ENCODE measurements around the gene SPATA46. TPM values are rescaled to one million over a fixed set of nuclear protein-coding genes. Genes with fewer than 3 reads are reported as not detected.
"Not testable (repeated sequence)": the region's sequence is repeated elsewhere in the genome, so short reads cannot be mapped to it uniquely, and the experiment has no call there.

Gene SPATA46
- total RNA-seq, 1 donor from 2014 or later = not detected

DNA sequence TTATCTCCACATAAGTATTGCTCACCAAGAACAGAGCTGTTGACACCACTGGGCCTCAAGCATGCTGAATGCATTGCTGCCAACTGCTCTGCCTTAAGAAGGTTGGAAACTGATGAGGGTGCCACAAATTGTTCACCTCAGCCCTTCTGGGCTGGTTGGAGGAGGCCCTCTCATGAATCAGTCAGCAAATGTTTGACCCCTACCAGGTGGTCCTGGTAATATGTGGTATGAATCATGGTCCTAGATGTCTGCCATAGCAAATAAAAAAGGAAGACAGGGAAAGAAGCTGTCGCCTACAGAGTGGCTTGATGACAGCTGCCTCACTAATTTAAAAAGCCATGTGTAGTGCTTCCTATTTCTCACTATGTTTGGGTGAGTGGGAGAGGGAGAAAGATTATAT lies 12.2 kb downstream of the SPATA46 start:
- DNase-seq (ENCODE audit: missing footprints) (no peak), ATAC-seq (no peak)
- intact Hi-C loops (cut with DNase I) = no loop called here

DNA sequence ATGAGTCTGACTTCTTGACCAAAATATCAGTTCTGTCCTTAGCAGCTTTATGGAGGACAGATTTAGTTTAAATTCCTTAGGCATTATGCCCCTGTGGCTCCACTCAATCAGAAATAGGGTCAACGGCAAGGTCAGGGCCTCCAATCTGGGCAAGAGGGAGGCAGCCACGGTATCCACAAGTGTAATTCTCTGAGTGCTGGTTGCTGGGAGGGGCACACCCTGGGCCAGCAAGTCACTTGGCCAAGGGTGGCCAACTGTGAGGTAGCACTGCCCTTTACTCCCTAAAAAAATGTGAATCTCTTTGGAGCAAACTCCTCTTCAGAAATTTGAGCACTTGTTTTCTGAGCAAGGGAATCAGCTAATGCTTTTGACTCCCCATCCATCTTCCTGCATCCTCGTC lies 12.8 kb downstream of the SPATA46 start:
- DNase-seq (ENCODE audit: missing footprints) = no peak
- ATAC-seq = no peak
- intact Hi-C loops (cut with DNase I) = no loop called here

DNA sequence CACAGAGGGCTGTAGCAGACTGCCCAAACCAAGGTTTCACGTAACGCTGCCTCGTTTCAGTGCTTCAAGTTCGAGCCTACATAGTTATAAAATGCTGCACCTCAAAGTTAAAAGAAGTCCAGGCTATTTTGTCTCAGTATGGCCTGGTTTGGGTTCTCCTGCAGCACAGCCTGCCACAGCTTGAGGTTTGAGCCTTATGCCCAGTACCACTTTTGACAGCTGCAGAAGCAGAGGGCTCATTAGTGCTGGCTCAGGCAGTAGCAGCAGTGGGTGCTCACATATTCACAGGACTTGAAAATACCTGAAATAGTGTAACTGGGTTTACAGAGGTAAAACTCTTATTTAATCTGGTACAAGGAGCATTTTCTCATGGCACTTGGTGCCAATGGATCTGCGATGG lies 15.3 kb downstream of the SPATA46 start:
- intact Hi-C loops (cut with DNase I) = no loop called here
- DNase-seq (ENCODE audit: missing footprints) (no peak), ATAC-seq (no peak)

DNA sequence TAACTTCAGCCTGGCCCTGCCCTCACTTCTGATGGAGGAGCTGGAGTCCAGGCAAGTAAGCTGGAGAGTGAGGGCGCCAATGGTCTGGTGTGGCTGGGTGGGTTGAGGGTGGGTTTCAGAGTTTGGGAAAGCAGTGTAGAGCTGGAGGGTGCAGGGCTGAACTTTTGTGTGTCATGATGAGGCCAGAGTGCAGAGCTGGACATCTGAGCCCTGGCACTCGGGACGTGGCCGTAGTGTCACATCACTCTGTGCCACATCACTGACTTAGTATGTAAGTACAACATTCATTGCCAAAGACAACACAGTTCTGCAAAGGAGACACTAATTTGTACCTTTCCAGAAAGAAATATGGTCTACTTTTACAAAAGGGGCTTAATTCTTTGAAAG lies 15.8 kb downstream of the SPATA46 start:
- DNase-seq (ENCODE audit: missing footprints) (no peak), ATAC-seq (no peak)
- intact Hi-C loops (cut with DNase I) = no loop called here

DNA sequence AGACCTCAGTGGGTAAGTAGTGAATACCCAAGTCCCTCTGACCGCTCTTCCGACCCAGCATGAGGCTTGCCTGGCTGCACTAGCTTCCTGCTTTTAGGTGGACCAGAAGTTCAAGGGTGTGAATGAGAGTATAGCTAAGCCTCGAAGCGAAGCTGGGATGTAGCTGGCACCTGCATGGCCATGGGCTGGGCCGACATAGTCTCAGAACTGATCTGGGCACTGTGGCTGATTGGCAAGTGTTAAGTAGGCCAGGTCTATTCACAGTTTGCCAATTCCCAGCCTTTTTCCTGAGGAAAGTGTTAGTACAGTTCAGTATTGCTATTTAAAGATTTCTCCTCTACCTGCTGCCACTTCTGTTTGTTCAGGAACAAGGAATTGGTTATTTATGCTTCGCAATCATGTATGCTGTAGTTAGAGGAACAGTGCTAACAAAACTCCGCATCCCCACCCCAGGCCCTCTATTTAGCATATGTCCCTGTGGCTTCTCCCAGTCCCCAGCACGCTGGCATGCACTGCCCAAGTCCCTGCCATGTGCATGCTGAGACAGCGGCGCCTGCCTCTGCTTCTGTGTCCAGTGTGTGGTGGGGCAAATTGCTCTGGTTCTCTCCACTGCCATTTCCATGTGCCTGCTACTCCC lies 16.3 kb downstream of the SPATA46 start:
- DNase-seq (ENCODE audit: missing footprints) (no peak), ATAC-seq (no peak)
- intact Hi-C loops (cut with DNase I) = no loop called here

DNA sequence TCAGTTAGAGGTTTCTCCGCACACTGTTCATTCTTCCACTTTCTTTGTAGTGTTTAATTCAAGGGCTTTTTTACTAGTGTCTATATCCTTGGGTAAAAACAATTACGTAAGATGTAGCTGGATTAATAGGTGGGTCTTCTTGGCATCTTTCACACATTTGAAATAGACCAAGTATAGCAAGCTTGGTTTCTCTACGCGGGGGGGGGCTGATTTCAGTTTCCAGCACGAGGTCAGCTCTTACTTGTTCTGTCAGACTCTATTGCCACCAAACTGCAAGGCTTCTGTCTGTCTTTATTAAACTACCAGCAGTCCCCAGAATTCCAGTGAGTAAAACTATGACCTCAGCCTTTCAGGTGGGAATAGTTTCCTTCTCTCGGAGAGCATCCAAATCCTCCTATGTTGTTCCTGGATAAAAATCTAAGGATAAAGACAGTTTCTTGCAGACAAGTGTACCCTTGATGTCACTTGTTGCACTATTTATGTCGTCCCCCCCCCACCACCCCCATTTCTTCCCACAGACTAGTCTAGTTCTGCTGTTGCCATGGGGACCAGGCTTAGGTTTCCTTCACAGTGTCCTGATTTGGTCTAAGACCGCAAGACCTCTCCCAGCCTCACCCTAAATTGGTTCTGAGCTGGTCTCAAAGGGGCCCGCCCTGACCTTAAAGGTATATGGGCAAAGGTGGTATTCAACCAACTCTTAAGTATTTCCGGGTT lies 17.0 kb downstream of the SPATA46 start:
- ATAC-seq (no peak), DNase-seq (ENCODE audit: missing footprints) (no peak)
- intact Hi-C loops (cut with DNase I) = no loop called here

DNA sequence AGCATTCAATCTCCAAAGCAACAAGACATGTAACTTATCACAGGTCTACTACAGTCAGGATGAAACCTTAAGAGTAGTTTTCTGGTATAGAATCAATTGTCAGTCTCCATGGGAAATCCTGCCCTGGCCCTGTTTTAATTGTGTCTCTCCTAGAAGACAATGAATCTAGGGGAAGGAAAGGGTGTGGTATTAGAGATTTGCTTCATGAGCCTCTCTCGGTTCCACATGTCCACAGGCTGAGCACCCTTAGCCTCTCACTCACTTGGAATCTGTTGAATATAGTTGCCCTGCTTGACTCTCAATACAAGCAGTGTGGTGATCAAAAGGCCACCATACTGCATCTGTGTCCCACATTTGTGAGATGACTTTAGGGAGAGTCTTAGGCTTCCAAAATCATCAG lies 17.7 kb downstream of the SPATA46 start:
- ATAC-seq = no peak
- intact Hi-C loops (cut with DNase I) = no loop called here
- DNase-seq (ENCODE audit: missing footprints) = no peak

DNA sequence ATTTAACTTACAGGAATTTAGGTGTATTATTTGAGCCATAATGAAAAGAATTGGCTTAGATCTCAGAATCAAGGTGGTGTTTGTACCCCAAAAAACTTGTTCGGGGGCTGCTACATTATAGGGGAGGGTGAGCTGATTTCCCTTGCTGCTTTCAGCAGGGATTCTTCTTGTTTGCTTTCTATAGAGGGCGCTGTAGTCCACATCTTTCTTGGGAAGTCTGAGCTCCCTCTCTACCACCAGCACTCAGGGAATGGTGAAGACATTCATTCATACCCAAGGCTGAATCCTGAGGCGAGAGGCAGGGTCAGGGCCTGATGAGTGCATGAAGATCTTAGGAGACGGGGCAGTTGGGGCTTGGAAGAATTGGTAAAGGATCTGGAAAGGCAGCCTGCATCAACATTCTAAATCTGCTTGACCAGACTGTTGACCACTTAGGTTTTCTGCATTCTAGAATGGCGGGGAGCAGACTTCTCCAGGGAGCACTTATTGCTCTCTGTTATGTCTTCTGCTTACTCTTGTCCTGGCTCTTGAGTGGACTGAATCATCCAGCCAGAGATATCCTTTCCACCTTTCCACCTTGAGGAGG lies 18.9 kb downstream of the SPATA46 start:
- intact Hi-C loops (cut with DNase I) = no loop called here
- ATAC-seq (no peak), DNase-seq (ENCODE audit: missing footprints) (no peak)

DNA sequence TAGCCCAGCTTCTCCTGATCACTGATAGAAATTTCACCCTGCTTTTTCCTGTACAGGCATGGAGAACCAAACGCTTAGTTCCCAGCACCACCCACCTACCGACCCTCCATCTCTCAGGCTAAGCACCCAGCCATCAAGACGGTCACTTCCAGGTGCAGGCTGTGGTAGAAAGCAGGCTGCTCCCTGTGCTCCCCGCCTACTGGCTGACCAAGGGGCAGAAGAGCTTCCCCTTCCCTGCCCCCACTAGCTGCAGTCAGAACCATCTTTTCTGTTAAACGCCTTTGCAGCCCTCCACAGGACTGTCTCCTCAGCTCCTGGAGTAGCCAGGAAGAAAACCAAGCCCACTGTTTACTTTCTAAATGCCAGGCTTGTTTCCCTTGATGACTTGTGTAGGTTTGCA lies 23.0 kb downstream of the SPATA46 start:
- DNase-seq (ENCODE audit: missing footprints) (no peak), ATAC-seq (no peak)
- intact Hi-C loops (cut with DNase I) = no loop called here

DNA sequence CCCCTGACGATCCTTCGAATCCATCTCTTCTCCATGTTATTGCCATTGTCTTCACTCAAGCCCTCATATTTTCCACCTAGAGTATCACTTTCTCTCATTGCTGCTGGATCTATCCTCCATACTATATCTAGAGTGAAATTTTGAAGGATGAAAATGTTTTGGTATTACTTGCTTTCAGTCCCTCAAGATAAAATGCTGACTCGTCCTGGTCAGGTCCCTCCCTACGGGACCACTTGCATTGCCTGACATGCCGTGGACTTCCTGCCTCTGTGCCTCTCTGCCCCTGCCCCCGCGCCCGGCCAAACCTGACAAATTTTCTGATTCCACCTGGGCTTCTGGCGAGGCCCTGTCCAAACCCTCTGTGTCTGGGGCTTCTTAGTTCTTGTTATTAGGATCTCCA lies 23.6 kb downstream of the SPATA46 start:
- intact Hi-C loops (cut with DNase I) = no loop called here
- DNase-seq (ENCODE audit: missing footprints) = no peak
- ATAC-seq = no peak

DNA sequence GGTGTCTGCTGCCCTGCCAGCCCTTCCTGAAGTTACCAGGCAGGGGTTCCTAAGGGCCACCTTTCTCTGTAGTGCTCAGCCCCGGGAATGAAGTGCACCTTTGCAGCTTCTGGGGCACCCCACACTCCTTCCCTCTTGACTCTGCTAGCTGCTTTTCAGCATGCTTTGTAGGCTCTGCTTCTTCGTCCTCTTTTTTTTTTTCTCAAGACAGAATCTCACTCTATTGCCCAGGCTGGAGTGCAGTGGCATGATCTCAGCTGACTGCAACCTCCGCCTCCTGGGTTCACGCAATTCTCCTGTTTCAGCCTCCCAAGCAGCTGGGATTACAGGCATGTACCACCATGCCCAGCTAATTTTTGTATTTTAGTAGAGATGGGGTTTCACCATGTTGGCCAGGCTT lies 24.8 kb downstream of the SPATA46 start:
- intact Hi-C loops (cut with DNase I); DNase-seq (ENCODE audit: missing footprints); ATAC-seq: not testable (repeated sequence)

DNA sequence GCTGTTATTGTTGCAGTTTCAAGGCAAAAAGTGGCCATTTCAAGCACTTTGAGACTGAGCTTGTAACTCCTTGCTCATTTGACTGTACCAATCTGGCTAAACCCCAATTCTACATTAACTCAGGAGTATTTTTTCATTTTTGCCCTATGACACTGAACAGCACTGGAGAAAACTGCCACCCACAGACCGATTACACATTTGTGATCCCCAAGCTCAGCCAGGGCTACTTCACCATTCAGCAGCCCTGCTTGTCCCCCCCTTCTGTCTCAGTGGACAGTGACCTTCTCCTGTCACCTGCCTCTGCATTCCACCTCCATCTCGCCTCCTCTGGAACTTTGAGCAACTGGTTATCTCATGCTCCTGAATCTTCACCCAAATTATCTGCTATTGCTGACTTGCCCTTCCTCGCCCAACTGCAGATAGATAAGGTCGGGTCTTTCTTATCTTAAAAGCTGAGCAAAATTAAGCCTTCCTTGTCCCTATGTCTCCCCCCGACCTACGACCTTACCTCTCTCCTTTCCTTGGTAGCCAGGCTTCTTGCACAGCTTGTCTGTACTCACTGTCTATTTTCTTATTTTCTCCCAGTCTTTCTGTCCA lies 25.3 kb downstream of the SPATA46 start:
- ATAC-seq = no peak
- intact Hi-C loops (cut with DNase I) = no loop called here
- DNase-seq (ENCODE audit: missing footprints) = no peak

DNA sequence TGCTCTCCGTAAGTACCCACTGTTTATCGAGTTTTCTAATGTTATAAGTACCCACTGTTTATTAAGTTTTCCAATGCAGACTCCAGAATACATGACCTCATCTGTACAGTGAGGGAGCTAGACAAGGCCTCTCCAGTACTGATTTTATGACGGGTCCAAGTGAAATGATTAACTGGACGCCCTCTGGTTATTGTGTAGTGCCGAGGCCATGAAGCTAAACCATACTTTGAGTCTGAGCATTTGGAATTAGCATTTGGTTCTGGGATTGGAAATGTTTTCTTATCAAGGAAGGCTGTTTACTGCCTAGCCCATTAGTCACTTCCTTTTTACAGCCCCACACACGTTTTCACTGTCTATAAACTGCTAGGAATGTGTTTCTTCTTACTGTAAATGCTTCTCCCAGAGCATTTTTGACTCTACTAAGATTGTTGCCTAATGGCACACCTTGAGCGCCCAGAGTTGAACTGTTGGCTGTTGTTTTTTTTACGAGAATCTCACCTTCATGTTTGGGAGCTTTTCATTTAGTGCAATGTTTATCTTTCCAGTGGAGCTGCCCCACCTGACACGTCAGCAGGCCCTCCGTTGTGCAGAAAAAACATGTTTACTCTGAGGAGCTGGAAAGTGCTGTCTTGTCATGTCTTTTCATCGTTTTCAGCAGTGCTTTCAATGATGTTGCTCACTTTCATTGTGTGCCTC lies 26.9 kb downstream of the SPATA46 start:
- intact Hi-C loops (cut with DNase I) = no loop called here
- no peak for DNase-seq (ENCODE audit: missing footprints)
- no peak for ATAC-seq

DNA sequence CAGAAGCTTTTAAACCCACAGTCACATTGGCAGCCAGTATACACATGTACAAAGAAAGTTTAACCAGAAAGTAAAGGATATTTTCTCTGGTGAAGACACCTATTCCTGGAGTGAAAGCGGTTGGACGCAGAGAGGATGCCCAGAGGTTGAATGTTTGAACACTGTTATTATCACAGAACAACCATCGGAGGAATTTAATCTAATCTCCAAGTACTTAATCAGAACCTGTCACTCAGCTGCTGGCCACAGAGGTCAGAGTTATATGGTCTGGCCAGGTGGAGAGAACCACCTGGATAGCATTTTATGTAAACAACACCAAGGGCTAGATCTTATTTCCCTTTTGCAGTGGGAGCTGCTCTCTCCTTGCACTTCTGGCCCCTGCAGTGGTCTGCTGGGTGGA lies 29.4 kb downstream of the SPATA46 start:
- ATAC-seq (no peak), DNase-seq (ENCODE audit: missing footprints) (no peak)
- intact Hi-C loops (cut with DNase I) = no loop called here

DNA sequence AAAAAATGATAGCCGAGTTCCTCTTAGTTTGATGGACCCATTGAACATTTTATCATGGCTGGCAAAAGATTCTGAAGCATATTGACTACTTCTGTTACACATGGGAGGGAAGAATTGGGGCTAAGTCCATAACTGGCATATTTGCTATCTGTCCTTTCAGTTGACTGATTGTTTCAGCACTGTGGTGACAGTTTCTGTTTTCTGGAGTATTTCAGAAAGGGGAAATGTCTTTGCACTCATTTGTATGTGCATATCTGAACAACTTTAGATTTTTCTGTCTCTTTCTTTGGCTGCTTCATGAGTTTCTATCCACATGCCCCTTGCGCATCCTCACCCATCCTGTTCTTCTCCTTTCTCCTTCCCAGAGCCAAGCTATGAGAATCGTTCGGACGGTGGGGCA lies 33.2 kb downstream of the SPATA46 start:
- DNase-seq (ENCODE audit: missing footprints) = no peak
- intact Hi-C loops (cut with DNase I) = no loop called here
- ATAC-seq = no peak

DNA sequence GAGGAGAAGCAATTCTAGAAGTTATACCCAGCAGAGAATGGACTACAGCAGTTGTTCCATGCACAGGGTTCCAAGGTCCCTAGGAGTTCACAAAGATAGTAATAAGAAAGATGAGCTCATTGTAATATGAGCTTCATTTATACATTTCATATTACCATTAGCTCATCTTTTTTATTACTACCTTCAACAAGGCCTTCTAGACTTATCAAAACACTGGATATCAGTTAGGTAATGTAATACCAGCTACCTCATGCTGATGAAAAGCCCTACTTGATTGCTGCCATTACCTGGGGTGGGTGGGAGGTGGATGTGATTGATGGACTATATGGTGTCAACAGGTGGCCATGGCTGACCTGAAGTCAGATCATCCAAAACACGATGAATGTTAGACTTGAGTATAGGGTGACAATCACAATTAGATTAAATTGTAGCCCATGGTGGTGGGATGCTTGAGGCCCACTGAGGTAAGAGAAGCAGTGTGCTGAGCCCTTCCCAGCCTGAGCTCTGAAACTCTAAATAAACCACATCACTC lies 34.1 kb downstream of the SPATA46 start:
- ATAC-seq (no peak), DNase-seq (ENCODE audit: missing footprints) (no peak)
- intact Hi-C loops (cut with DNase I) = no loop called here

DNA sequence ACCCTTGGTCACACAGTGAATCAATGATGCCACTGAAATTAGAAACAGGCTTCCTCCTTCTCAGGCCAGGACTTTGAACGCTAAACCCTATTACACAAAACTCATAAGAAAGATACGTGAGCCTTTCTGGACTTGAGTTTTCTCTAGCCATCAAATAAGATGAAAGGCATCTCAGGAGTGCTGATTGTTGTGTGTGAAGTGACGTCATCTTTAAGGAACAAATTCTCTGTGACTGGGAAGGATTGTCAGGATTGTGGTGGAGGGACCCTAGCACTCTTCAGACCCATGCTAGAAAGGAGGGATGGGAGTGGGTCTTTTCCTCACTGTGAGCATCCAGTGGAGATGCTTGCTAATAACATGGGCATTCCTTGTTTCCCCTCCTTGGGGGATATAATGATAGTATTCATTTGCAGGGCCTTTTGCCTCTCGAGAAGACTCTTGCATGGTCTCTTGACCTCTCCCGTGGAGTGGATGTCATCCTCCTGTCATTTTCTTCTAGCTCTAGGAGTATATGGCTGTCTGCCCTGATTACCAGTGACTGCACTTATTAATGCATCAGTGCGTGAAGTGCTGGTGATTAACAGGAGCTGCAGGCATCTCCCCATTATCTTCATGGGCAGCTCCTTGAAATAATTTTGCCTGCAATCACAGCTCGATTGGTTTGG lies 39.9 kb downstream of the SPATA46 start:
- intact Hi-C loops (cut with DNase I) = no loop called here
- no peak for DNase-seq (ENCODE audit: missing footprints)
- no peak for ATAC-seq

DNA sequence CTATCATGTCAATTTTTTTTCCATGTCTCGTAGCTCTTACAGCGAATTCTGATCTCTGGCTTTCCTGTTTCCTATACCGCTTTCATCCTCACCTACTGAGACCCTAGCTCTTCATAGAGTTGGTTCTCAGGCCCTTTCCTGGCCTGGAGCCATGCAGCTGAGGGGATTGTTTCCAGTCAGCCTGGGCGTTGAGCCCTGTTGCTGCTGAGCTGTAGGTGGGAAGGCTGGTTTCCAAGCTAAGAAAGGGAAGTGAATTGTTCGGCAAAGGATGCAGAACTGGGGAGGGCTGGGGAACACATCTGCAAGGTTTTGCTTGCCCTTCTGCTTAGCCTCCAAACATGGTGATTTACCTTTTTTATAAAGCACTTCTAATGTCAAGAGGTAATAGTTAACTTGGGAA lies 41.5 kb downstream of the SPATA46 start:
- no peak for ATAC-seq
- no peak for DNase-seq (ENCODE audit: missing footprints)
- intact Hi-C loops (cut with DNase I) = no loop called here

DNA sequence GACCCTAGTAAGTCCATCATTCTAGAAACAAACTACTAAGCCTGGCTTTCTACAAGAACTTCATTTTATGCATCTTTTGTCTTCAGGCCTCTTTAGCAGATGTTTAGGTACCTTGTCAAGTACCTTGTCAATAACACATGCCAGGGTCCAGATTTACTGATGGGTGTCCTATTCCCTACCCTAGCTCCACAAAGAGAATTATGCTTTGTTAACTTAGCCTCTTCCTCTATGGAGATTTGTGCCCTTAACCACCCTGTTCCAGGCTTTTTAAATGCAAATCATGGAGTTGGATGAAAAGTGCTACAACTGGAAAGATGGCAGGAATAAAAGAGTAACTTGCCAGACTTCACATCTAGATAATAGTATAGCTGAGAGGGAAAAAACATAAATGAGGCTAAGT lies 42.7 kb downstream of the SPATA46 start:
- no peak for DNase-seq (ENCODE audit: missing footprints)
- ATAC-seq = no peak
- intact Hi-C loops (cut with DNase I) = no loop called here
